ENCODE data around the gene CLPTM1L.

DNA sequence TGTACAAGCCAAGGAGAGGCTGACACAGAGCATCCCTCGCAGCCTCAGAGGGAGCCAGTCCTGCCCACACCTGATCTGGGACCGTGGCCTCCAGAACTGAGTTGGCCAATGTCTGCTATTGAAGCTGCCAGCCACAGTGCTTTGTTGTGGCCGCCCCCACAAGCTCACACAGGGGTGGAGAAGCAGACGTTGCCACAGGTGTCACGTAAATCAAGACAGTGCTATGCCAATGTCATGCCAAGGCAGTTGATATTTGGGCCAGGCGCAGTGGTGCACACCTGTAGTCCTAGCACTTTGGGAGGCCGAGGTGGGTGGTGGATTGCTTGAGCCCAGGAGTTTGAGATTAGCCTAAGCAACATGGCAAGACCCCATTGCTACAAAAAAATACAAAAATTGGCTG is 32.7 kb downstream of the CLPTM1L start:
- TF ChIP-seq, protein P1, sequence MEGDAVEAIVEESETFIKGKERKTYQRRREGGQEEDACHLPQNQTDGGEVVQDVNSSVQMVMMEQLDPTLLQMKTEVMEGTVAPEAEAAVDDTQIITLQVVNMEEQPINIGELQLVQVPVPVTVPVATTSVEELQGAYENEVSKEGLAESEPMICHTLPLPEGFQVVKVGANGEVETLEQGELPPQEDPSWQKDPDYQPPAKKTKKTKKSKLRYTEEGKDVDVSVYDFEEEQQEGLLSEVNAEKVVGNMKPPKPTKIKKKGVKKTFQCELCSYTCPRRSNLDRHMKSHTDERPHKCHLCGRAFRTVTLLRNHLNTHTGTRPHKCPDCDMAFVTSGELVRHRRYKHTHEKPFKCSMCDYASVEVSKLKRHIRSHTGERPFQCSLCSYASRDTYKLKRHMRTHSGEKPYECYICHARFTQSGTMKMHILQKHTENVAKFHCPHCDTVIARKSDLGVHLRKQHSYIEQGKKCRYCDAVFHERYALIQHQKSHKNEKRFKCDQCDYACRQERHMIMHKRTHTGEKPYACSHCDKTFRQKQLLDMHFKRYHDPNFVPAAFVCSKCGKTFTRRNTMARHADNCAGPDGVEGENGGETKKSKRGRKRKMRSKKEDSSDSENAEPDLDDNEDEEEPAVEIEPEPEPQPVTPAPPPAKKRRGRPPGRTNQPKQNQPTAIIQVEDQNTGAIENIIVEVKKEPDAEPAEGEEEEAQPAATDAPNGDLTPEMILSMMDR (IDR thresholded peaks at IDR 0.05): no peak
- no peak for TF ChIP-seq POLR2A (IDR thresholded peaks at IDR 0.05)
- TF ChIP-seq EP300 (IDR thresholded peaks at IDR 0.05): no peak
